Tibial nerve (tissue), 3 donors: Measurements from ENCODE around the gene HNRNPM.
A peak's percentile ranks its signal among the peaks of the same experiment; 100 is the strongest.

Experiments used
- CTCF ChIP-seq, 5 experiments: fragments of 200-600 bp in 3 of 5; fragments of 450-650 bp in 2 of 5; sonication (generic) in 3 of 5; IDR thresholded peaks; one replicate each; pipeline ENCODE4 v1.5.1; 2016 to 2019; ENCODE audit warnings: antibody characterized with exemption in 5 of 5, mild to moderate bottlenecking in 3 of 5, moderate library complexity in 2 of 5
- POLR2A ChIP-seq, 2 donors: fragments of 450-650 bp; IDR thresholded peaks; one replicate each; pipeline ENCODE4 v1.6.1; 2017; ENCODE audit warnings: antibody characterized with exemption in 2 of 2, mild to moderate bottlenecking in 2 of 2, moderate library complexity in 2 of 2

GRCh38 chr19:8513687-8514504 lies 69.1 kb downstream of the HNRNPM start, which contains the start of gene ZNF414:
- TF ChIP-seq CTCF (IDR thresholded peaks at IDR 0.05) (peak in 2 of 5 experiments; percentile 37 to 72), POLR2A (IDR thresholded peaks at IDR 0.05) (peak; percentile 61 to 74)
